Gastroesophageal sphincter (tissue), 3 donors: ENCODE measurements around the gene ZNF627.

Experiments
- EP300 ChIP-seq: sonication (generic); formaldehyde crosslinking; IDR thresholded peaks from one replicate; pipeline ENCODE4 v1.6.1; 2017; ENCODE audit warnings: antibody characterized with exemption, mild to moderate bottlenecking
- POLR2A ChIP-seq, 2 donors: fragments of 450-650 bp; IDR thresholded peaks; one replicate each; pipeline ENCODE4 v1.6.1; 2017; ENCODE audit warnings: antibody characterized with exemption in 2 of 2, mild to moderate bottlenecking in 2 of 2, moderate library complexity in 1 of 2
- POLR2AphosphoS5 ChIP-seq: sonication (generic); formaldehyde crosslinking; IDR thresholded peaks from one replicate; pipeline ENCODE4 v1.6.1; 2017; ENCODE audit warnings: antibody characterized with exemption
- TF ChIP-seq, protein P1 (sequence below), 4 experiments: fragments of 200-600 bp in 2 of 4; fragments of 450-650 bp in 2 of 4; sonication (generic) in 1 of 4; IDR thresholded peaks; one replicate each; pipeline ENCODE4 v1.5.1; 2017 to 2019; ENCODE audit warnings: antibody characterized with exemption in 4 of 4, mild to moderate bottlenecking in 2 of 4, moderate library complexity in 2 of 4

DNA sequence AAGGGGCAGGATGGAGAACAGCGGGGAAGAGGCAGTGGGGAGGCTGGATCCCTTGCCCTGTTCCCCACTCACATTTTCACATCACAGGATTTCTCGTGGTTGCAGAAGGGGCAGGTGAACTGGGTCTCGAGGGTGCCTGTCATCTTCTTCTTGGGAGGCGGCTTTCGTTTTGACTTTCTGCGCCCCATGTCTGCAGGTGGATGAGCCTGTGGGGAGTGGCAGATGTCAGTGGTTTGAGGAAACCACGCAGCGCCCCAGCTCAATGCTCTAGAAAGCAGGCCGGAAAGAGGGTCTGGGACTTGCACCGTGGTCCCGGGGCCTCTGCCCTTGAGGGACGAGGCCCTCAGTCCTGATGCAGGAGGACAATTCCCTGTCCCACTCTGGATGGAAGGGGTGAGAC, 43.1 kb upstream of the ZNF627 start:
- TF ChIP-seq, protein P1, sequence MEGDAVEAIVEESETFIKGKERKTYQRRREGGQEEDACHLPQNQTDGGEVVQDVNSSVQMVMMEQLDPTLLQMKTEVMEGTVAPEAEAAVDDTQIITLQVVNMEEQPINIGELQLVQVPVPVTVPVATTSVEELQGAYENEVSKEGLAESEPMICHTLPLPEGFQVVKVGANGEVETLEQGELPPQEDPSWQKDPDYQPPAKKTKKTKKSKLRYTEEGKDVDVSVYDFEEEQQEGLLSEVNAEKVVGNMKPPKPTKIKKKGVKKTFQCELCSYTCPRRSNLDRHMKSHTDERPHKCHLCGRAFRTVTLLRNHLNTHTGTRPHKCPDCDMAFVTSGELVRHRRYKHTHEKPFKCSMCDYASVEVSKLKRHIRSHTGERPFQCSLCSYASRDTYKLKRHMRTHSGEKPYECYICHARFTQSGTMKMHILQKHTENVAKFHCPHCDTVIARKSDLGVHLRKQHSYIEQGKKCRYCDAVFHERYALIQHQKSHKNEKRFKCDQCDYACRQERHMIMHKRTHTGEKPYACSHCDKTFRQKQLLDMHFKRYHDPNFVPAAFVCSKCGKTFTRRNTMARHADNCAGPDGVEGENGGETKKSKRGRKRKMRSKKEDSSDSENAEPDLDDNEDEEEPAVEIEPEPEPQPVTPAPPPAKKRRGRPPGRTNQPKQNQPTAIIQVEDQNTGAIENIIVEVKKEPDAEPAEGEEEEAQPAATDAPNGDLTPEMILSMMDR (IDR thresholded peaks at IDR 0.05) = no peak
- no peak for TF ChIP-seq POLR2AphosphoS5
- TF ChIP-seq EP300 = no peak
- no peak for TF ChIP-seq POLR2A (IDR thresholded peaks at IDR 0.05)
